ENCODE data around the gene TXNDC12.

The TXNDC12 gene

DNA sequence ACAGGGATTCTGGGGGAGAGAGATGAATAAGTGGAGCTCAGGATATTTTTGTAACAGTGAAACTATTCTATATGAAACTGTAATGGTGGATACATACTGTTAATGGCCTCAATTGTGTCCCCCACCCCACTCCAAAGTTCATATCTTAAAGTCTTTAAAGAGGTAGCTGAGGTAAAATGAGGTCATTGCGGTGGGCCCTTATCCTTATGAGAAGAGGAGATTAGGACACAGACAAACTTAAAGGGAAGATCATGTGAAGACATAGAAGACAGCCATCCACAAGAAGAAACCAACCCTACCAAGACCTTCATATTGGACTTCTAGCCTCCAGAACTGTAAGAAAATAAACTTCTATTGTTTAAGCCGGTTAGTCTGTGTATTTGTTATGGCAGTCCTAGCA is 9.8 kb downstream of the TXNDC12 start:
- peaks cover 25% of the 10 kb centered on the region for H3K36me3 ChIP-seq
- DNase-seq, result no peak
- no peak overlapping the region for H3K27ac ChIP-seq
- peaks cover 5% of the 10 kb centered on the region for H3K9me3 ChIP-seq (ENCODE audit: severe bottlenecking)
- H3K4me3 ChIP-seq (ENCODE audit: low read depth, low read length), result no peak overlapping the region
- no peaks in the 10 kb centered on the region for H3K27me3 ChIP-seq (ENCODE audit: insufficient read depth, low read depth, severe bottlenecking)
- TF ChIP-seq, protein P1, sequence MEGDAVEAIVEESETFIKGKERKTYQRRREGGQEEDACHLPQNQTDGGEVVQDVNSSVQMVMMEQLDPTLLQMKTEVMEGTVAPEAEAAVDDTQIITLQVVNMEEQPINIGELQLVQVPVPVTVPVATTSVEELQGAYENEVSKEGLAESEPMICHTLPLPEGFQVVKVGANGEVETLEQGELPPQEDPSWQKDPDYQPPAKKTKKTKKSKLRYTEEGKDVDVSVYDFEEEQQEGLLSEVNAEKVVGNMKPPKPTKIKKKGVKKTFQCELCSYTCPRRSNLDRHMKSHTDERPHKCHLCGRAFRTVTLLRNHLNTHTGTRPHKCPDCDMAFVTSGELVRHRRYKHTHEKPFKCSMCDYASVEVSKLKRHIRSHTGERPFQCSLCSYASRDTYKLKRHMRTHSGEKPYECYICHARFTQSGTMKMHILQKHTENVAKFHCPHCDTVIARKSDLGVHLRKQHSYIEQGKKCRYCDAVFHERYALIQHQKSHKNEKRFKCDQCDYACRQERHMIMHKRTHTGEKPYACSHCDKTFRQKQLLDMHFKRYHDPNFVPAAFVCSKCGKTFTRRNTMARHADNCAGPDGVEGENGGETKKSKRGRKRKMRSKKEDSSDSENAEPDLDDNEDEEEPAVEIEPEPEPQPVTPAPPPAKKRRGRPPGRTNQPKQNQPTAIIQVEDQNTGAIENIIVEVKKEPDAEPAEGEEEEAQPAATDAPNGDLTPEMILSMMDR (IDR thresholded peaks at IDR 0.05; ENCODE audit: low read depth, low read length), result no peak

DNA sequence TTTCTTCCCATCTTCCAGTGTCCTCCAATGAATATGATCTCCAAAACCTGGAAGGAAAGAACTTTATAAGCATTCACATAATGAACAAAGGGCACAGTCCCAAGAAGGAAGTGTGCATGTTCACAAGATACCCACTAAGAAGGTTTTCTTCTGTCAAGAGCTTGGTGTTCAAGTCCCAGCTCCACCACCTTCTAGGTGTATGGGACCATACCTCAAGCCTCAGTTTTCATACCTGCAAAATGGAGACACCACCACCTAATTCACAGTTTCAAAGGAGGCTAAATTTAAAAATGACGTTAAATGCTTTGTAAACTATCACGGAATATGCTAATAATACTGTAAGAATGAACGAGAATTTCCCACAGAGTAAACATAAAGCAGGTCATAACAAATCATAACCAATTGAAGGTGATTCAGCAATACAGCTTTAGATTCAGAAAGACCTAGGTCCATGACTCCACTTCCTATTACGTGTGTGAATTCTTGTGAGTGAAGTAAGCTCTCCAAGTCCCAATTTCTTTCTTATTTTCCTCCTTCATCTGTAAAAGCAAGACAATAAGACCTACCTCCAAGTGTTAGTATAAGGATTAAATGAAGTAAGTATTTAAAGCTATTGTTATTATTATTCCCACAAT is 13.3 kb downstream of the TXNDC12 start:
- H3K27ac ChIP-seq, result no peak overlapping the region
- TF ChIP-seq, protein P1 (IDR thresholded peaks at IDR 0.05; ENCODE audit: low read depth, low read length), result no peak

DNA sequence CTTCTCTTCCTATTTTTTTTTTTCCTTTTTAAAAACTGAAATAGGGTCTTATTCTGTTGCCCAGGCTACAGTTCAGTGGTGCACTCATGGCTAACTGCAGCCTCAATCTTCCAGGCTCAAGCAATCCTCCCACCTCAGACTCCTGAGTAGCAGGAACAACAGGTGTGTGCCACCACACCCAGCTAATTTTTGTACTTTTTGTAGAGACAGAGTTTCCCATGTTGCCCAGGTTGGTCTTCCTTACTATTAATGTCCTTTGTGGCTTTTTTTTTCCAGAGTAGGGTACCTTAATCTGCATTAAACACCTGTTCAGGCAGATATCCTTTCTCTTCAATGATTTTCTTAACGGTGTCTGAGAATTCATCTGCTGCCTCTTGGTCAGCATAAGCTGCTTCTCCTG is 17.1 kb downstream of the TXNDC12 start:
- H3K27ac ChIP-seq, result no peak overlapping the region; the same call in 1 of the 2 replicates

More for the DNA sequence above, 13.3 kb downstream of the TXNDC12 start:
- no peak for DNase-seq
- peaks cover 2% of the 10 kb centered on the region for H3K9me3 ChIP-seq (ENCODE audit: severe bottlenecking)
- H3K27me3 ChIP-seq (ENCODE audit: insufficient read depth, low read depth, severe bottlenecking), result no peaks in the 10 kb centered on the region
- H3K4me3 ChIP-seq (ENCODE audit: low read depth, low read length), result no peak overlapping the region
- peaks cover 36% of the 10 kb centered on the region for H3K36me3 ChIP-seq

GRCh38 chr1:52037402-52037814 is 17.6 kb downstream of the TXNDC12 start:
- TF ChIP-seq, protein P1 (IDR thresholded peaks at IDR 0.05; ENCODE audit: low read depth, low read length), result no peak
- no peak for DNase-seq
- H3K9me3 ChIP-seq (ENCODE audit: severe bottlenecking), result no peaks in the 10 kb centered on the region
- peaks cover 38% of the 10 kb centered on the region for H3K36me3 ChIP-seq
- no peak overlapping the region; the same call in 1 of the 2 replicates for H3K27ac ChIP-seq
- H3K27me3 ChIP-seq (ENCODE audit: insufficient read depth, low read depth, severe bottlenecking), result no peaks in the 10 kb centered on the region
- no peak overlapping the region for H3K4me3 ChIP-seq (ENCODE audit: low read depth, low read length)

More for the DNA sequence above, 17.1 kb downstream of the TXNDC12 start:
- Histone ChIP-seq H3K9me3 (ENCODE audit: severe bottlenecking) (no peaks in the 10 kb centered on the region), H3K36me3 (peaks cover 32% of the 10 kb centered on the region), H3K4me3 (ENCODE audit: low read depth, low read length) (no peak overlapping the region), H3K27me3 (ENCODE audit: insufficient read depth, low read depth, severe bottlenecking) (no peaks in the 10 kb centered on the region)
- no peak for DNase-seq
- TF ChIP-seq, protein P1 (IDR thresholded peaks at IDR 0.05; ENCODE audit: low read depth, low read length), result no peak

- peaks cover 22% of the 10 kb centered on the region for H3K36me3 ChIP-seq
- H3K27ac ChIP-seq, result peak overlapping the region; percentile 79
- H3K4me3 ChIP-seq (ENCODE audit: low read depth, low read length), result peak overlapping the region; percentile 84
- no peak for DNase-seq
- TF ChIP-seq, protein P1 (IDR thresholded peaks at IDR 0.05; ENCODE audit: low read depth, low read length), result no peak
- no peaks in the 10 kb centered on the region for H3K27me3 ChIP-seq (ENCODE audit: insufficient read depth, low read depth, severe bottlenecking)
- no peaks in the 10 kb centered on the region for H3K9me3 ChIP-seq (ENCODE audit: severe bottlenecking)
These were observed 21.0 kb downstream of the TXNDC12 start for GRCh38 chr1:52034050-52034384.

All from WERI-Rb-1 (cell line).